Measurements from ENCODE around the gene NMNAT3. TPM values are rescaled to one million over a fixed set of nuclear protein-coding genes. Genes with fewer than 3 reads are reported as not detected.
"Not testable (repeated sequence)": the region's sequence is repeated elsewhere in the genome, so short reads cannot be mapped to it uniquely, and the experiment has no call there.

NMNAT3 gene
- total RNA-seq, 2 experiments from 2014 or later: 0.55 to 0.80 TPM

GRCh38 chr3:139608924-139609323 lies 68.8 kb downstream of the NMNAT3 start:
- DNase-seq: no peak
- no peak for ATAC-seq
- H3K9me3 Mint-ChIP-seq (ENCODE audit: low read depth): no peaks in the 10 kb centered on the region

GRCh38 chr3:139608108-139608380 lies 69.7 kb downstream of the NMNAT3 start:
- CTCF ChIA-PET: no interaction called here
- ATAC-seq: no peak
- no peak overlapping the region for H3K27ac Mint-ChIP-seq
- H3K36me3 Mint-ChIP-seq: no peaks in the 10 kb centered on the region
- DNase-seq: no peak
- H3K27me3 Mint-ChIP-seq: no peaks in the 10 kb centered on the region
- H3K9me3 Mint-ChIP-seq (ENCODE audit: low read depth): no peaks in the 10 kb centered on the region
- no peaks in the 10 kb centered on the region for H3K4me1 Mint-ChIP-seq
- no peak overlapping the region for H3K4me3 Mint-ChIP-seq

More at GRCh38 chr3:139608924-139609323, 68.8 kb downstream of the NMNAT3 start:
- Mint-ChIP-seq H3K36me3 (no peaks in the 10 kb centered on the region), H3K4me1 (no peaks in the 10 kb centered on the region), H3K27me3 (no peaks in the 10 kb centered on the region), H3K4me3 (no peak overlapping the region), H3K27ac (no peak overlapping the region)
- CTCF ChIA-PET: no interaction called here

GRCh38 chr3:139607257-139608107 lies 70.3 kb downstream of the NMNAT3 start:
- H3K27ac Mint-ChIP-seq: no peak overlapping the region
- H3K27me3 Mint-ChIP-seq: no peaks in the 10 kb centered on the region
- CTCF ChIA-PET: no interaction called here
- no peak overlapping the region for H3K4me3 Mint-ChIP-seq
- ATAC-seq (no peak), DNase-seq (no peak)
- H3K9me3 Mint-ChIP-seq (ENCODE audit: low read depth): no peaks in the 10 kb centered on the region
- no peaks in the 10 kb centered on the region for H3K36me3 Mint-ChIP-seq
- no peaks in the 10 kb centered on the region for H3K4me1 Mint-ChIP-seq

- H3K9me3 Mint-ChIP-seq (ENCODE audit: low read depth): no peaks in the 10 kb centered on the region
- no peak overlapping the region for H3K27ac Mint-ChIP-seq
- no peak for ATAC-seq
- no peaks in the 10 kb centered on the region for H3K27me3 Mint-ChIP-seq
- no peak overlapping the region for H3K4me3 Mint-ChIP-seq
- CTCF ChIA-PET: no interaction called here
- no peaks in the 10 kb centered on the region for H3K4me1 Mint-ChIP-seq
- DNase-seq: no peak
- no peaks in the 10 kb centered on the region for H3K36me3 Mint-ChIP-seq
Observed at GRCh38 chr3:139602003-139602402, 75.8 kb downstream of the NMNAT3 start.

- Mint-ChIP-seq H3K4me3 (no peak overlapping the region), H3K27me3 (no peaks in the 10 kb centered on the region), H3K27ac (no peak overlapping the region), H3K4me1 (no peaks in the 10 kb centered on the region), H3K36me3 (no peaks in the 10 kb centered on the region), H3K9me3 (ENCODE audit: low read depth) (no peaks in the 10 kb centered on the region)
- CTCF ChIA-PET: no interaction called here
- DNase-seq (no peak), ATAC-seq (no peak)
Observed at GRCh38 chr3:139601191-139601961, 76.4 kb downstream of the NMNAT3 start.

DNA sequence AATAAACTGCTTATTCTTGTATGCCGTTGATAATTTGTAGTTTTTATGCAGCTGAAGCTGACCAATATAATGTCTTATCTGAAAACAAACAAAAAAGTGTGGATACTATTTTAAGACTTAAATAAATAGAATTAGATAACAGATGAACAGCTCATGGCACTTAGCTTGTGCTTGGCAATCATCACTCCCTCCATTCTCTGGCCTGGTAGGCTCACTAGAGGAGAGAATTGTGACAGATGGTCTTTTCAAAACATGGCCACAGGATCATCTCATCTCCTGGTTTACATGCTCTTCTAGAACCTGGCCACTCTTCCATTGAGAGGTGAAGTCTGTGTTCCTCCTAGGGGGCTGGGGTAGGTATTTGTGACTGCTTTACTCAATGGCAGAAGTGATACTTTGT lies 79.8 kb downstream of the NMNAT3 start:
- Mint-ChIP-seq H3K27me3 (no peaks in the 10 kb centered on the region), H3K4me1 (no peaks in the 10 kb centered on the region), H3K4me3 (no peak overlapping the region), H3K27ac (no peak overlapping the region), H3K36me3 (no peaks in the 10 kb centered on the region), H3K9me3 (ENCODE audit: low read depth) (no peaks in the 10 kb centered on the region)
- CTCF ChIA-PET: no interaction called here
- no peak for ATAC-seq
- no peak for DNase-seq

DNA sequence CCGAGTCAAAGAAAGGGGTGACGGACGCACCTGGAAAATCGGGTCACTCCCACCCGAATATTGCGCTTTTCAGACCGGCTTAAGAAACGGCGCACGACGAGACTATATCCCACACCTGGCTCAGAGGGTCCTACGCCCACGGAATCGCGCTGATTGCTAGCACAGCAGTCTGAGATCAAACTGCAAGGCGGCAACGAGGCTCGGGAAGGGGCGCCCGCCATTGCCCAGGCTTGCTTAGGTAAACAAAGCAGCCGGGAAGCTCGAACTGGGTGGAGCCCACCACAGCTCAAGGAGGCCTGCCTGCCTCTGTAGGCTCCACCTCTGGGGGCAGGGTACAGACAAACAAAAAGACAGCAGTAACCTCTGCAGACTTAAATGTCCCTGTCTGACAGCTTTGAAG lies 86.6 kb downstream of the NMNAT3 start:
- H3K27me3 Mint-ChIP-seq; H3K4me1 Mint-ChIP-seq; DNase-seq; H3K4me3 Mint-ChIP-seq; CTCF ChIA-PET; ATAC-seq; H3K9me3 Mint-ChIP-seq (ENCODE audit: low read depth); H3K27ac Mint-ChIP-seq; H3K36me3 Mint-ChIP-seq: not testable (repeated sequence)

GRCh38 chr3:139588450-139588849 lies 89.3 kb downstream of the NMNAT3 start:
- no peak overlapping the region for H3K27ac Mint-ChIP-seq

GRCh38 chr3:139587797-139588196 lies 90.0 kb downstream of the NMNAT3 start:
- H3K27me3 Mint-ChIP-seq: peaks cover 14% of the 10 kb centered on the region
- CTCF ChIA-PET: no interaction called here
- DNase-seq: no peak

More at GRCh38 chr3:139588450-139588849, 89.3 kb downstream of the NMNAT3 start:
- ATAC-seq (no peak), DNase-seq (no peak)
- Mint-ChIP-seq H3K9me3 (ENCODE audit: low read depth) (no peaks in the 10 kb centered on the region), H3K27me3 (peaks cover 14% of the 10 kb centered on the region), H3K4me3 (no peak overlapping the region), H3K4me1 (peaks cover 13% of the 10 kb centered on the region), H3K36me3 (no peaks in the 10 kb centered on the region)
- CTCF ChIA-PET: no interaction called here

DNA sequence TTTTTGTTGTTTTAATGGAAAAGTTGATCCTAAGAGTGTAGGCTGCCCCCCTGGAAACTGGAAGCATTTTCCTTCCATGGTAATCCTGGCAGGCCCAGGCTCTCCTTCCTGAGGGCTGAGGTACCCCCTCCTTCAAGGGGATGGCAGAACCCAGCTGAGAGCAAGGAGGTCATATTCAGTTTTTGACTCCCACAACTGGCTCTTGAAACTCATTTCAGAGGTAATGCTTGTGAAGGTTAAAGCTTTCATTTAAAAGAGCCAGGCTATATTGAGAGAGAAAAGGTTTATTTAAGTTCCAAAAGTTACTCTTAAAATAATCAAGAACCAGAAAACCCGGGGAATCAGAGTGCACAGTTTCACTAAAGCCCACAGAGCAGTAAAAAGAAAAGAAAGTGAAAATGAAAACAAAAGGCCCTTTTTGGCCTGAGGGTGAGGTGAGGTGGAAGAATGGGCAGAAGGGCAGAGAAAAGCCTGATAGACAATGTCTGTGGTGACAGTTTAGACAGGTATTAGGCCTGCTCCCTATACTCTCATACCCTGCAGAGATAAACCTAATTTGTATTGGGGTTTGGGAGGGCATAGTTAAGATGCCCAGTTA lies 91.3 kb downstream of the NMNAT3 start:
- no peaks in the 10 kb centered on the region for H3K36me3 Mint-ChIP-seq
- CTCF ChIA-PET: no interaction called here

More at GRCh38 chr3:139587797-139588196, 90.0 kb downstream of the NMNAT3 start:
- no peaks in the 10 kb centered on the region for H3K9me3 Mint-ChIP-seq (ENCODE audit: low read depth)
- no peak overlapping the region for H3K27ac Mint-ChIP-seq
- no peak for ATAC-seq
- no peaks in the 10 kb centered on the region for H3K36me3 Mint-ChIP-seq
- H3K4me1 Mint-ChIP-seq: peaks cover 13% of the 10 kb centered on the region
- no peak overlapping the region for H3K4me3 Mint-ChIP-seq

DNA sequence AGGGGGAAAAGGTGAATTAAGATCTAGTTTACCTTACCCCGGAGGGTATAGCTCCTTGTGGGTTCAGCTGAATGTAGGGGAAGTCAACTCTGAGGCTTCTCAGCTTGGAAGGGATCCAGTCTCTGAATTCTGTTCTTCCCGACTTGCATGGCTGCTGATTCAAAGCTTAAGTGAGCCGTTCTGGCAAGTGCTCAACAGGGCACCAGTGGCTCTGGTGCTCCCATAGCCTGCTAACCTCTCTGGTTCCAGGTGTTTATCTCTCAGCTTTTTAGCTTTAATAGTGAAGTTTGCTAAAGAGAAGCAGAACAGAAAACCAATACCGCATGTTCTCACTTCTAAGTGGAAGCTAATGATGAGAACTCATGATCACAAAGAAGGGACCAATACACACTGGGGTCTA lies 92.0 kb downstream of the NMNAT3 start:
- H3K27me3 Mint-ChIP-seq: peaks cover 14% of the 10 kb centered on the region
- CTCF ChIA-PET: no interaction called here
- no peak for DNase-seq
- no peaks in the 10 kb centered on the region for H3K36me3 Mint-ChIP-seq
- H3K4me3 Mint-ChIP-seq: no peak overlapping the region
- H3K9me3 Mint-ChIP-seq (ENCODE audit: low read depth): no peaks in the 10 kb centered on the region
- H3K27ac Mint-ChIP-seq: no peak overlapping the region
- ATAC-seq: no peak
- H3K4me1 Mint-ChIP-seq: peaks cover 13% of the 10 kb centered on the region

More for the DNA sequence above, 91.3 kb downstream of the NMNAT3 start:
- Mint-ChIP-seq H3K4me1 (peaks cover 13% of the 10 kb centered on the region), H3K9me3 (ENCODE audit: low read depth) (no peaks in the 10 kb centered on the region), H3K4me3 (no peak overlapping the region), H3K27ac (no peak overlapping the region), H3K27me3 (peaks cover 14% of the 10 kb centered on the region)
- DNase-seq (no peak), ATAC-seq (peak; percentile 36)

DNA sequence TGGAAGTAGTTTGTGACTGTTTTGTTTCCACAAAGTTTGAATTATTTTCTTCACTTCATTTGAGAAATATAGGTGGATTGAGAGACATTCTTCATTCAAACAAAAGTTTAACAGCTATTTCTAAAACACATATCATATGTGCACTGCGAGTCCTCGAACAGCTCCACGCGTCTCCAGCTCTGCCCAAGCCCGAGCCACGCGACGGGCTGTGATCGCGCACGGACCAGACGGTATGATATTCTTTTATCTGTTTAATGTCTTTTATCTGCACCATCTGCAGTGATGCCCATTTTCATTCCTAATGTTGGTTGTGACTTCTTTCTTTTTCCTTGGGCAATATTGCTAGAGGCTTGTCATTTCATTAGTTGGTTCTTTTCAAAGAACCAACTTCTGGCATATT lies 94.1 kb downstream of the NMNAT3 start:
- H3K27ac Mint-ChIP-seq; CTCF ChIA-PET; H3K9me3 Mint-ChIP-seq (ENCODE audit: low read depth); H3K36me3 Mint-ChIP-seq; ATAC-seq; DNase-seq; H3K4me3 Mint-ChIP-seq: not testable (repeated sequence)
- Mint-ChIP-seq H3K4me1 (peaks cover 13% of the 10 kb centered on the region), H3K27me3 (peaks cover 14% of the 10 kb centered on the region)

GRCh38 chr3:139578783-139579182 lies 99.0 kb downstream of the NMNAT3 start:
- ATAC-seq: no peak
- Mint-ChIP-seq H3K27me3 (peaks cover under 1% of the 10 kb centered on the region), H3K4me3 (no peak overlapping the region), H3K4me1 (no peaks in the 10 kb centered on the region), H3K9me3 (ENCODE audit: low read depth) (no peaks in the 10 kb centered on the region), H3K36me3 (no peaks in the 10 kb centered on the region), H3K27ac (no peak overlapping the region)
- CTCF ChIA-PET: no interaction called here
- DNase-seq: no peak

DNA sequence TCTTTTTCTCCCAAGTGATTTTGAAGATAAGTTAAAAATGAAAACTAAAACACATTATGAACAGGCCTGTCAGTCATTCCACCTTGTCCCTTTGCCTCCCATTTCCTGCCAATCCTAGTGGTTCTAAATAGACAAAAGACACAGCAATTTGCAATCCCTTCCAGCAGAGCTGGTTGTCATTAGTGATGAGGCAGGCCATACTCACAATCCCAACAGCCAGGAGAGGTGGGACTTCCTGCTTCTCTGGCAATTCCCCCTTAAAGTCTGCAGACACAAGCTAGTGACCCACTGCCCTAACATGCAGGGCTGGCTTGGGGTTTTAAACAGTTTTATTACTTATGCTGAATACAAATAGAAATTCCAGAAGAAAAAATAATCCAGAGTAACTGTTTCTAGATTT lies 99.9 kb downstream of the NMNAT3 start:
- Mint-ChIP-seq H3K9me3 (ENCODE audit: low read depth) (no peaks in the 10 kb centered on the region), H3K27me3 (no peaks in the 10 kb centered on the region), H3K36me3 (no peaks in the 10 kb centered on the region), H3K27ac (no peak overlapping the region), H3K4me1 (no peaks in the 10 kb centered on the region), H3K4me3 (no peak overlapping the region)
- ATAC-seq (no peak), DNase-seq (no peak)
- CTCF ChIA-PET: no interaction called here

Measured in activated CD8-positive, alpha-beta memory T cell treated with anti-CD3 and anti-CD28 coated beads, Interleukin-2, amount 10 ng/mL, durations not matched to agents 7 days and 5 days (primary cell).